Measurements from ENCODE around the gene TTC34. TPM values are rescaled to one million over a fixed set of nuclear protein-coding genes. Genes with fewer than 3 reads are reported as not detected.

Gene TTC34
- total RNA-seq, 1 experiment from 2014 or later, result 0.05 TPM

DNA sequence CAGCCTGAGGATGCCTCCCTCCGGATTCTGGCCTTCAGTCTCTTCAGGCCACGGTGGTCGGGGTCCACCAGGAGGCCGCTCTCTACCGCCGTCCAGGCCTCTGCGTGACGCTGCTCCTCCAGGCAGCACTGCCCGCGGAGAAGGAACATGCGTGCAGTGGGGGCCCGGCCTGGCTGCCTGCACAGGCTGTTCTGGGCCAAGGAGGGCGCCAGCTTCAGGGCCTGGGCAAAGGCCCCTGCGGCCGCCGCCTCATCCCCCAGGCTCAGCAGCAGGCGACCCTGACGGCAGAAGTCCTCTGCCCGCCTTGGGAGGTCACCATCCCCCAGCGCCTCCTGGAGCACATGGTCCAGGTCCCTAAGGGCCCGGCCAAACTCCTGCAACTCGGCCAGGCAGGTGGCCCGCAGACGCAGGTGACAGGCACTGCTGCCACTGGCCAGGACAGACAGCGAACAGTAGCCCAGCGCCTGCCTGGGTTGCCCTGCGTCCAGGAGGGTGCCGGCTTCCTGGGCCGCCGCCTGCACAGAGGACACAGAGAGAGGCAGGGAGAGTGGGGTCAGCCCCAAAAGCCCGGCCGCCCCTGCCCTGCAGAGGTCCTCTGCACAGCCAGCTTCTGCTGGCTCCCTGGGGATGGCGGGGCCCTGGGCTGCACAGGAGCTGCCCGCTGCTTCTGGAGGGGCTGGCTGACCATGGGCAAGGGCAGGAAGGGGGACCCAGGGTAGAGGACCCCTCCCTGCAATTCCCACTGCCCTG is 159.9 kb downstream of the TTC34 start:
- no peak for DNase-seq (ENCODE audit: low read depth)

DNA sequence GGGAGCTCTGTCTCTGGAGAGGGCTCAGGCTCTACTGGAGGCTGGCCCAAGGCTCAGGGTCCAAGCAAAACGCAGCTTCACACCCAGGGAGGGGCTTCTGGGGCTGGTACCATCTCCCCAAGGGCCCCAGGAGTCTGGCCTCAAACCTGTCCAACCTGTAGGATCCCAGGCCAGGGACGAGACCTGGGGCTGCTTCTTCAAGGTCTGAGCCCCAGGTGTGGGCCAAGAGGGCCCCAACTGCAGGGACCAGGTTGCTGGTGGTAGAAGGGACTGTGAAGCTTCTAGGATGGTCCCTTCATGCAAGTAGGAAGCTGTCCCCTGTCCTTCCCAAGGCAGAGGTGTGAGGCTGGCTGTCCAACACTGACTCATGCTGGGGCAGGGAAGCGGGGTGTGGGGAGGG is 160.9 kb downstream of the TTC34 start:
- DNase-seq (ENCODE audit: low read depth), result no peak

DNA sequence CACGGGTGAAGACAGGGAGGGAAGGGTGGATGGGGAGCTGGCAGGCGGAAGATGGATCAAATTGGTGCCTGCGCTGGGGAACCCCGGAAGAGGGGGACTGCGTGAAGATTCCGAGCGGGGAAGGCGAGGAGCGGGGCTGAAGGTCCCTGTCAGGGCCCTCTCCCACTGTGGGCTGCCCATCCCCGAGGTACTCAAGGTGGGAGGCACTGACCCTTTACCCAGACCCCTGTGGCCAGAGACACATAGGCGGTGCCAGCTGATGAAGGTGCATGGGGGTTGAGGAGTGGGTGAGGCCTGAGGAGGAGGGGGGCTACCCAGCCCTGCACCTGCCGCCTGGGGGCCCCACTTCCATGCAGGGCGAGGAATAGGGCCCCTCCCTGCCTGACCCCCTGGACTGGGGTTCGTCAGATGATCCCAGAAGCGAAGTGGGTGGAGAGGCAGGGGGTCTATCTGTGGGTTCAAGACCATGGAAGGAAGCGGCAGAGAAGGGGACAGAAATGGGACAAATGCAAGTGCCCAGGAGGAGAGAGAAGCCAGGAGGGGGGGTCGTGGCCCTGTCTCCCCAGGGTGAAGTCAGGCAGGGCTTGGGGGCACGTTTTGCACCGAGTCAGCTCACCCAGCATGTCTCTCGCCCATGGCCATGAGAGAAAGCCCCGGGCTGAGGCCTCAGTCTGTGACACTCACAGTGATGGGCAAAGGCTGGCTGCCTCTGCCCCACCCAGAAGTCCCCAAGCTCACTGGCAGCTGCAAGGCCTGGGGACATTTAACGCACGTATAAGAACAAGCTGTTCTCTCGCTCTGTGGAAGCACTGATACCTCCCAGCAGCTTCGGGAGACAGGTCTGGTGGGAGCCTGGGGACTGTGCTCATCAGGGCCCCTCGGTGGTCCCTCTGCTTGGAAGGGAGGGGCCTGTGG is 161.6 kb downstream of the TTC34 start:
- no peak for DNase-seq (ENCODE audit: low read depth)

DNA sequence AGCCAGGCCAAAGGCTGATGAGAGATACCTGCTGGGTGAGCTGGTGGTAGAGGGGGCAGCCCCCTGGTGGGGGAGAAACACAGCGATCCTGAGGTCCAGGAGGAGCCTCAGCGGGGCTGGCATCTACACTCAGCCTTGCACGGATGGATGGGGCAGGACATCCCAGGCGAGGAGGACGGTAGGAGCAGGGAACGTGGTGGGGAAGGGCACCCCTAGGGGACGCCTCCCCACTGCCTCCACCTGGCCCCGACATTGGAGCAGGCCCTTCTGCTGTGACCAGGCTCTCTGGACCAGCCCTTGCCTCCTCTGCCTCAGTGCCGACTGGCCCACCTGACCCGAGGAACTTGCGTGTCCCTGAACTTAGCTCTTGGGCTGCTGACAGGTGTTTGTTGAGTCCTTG is 162.3 kb downstream of the TTC34 start:
- no peak for DNase-seq (ENCODE audit: low read depth)

DNA sequence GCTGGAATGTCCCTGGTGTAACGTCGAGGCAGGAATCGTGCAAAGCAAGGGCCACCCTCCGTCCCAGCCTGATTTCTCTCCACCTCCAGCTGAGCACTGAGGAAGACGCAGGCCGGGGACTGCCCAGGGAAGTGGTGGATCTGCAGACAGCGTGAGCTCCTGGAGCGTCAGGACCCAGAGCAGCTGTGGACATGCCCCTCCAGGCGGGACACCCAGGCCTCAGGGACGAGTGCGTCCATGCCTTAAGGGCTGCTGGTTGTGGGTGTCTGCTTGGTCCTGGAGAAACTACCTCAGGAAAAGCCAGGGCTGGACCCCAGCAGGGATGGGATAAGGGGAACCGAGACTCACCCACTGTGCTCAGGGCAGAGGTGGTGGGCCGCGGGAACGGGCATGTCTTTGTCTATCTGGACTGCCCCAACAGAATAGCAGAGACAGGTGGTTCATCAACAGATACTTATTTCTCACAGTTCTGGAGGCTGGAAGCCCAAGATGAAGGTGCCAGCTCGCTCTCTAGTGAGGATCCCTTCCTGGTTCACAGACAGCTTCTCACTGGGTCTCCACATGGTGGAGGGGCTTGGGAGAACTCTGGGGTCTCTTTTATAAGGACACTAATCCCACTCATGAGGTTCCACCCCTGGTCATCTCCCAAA is 162.9 kb downstream of the TTC34 start:
- DNase-seq (ENCODE audit: low read depth), result no peak

DNA sequence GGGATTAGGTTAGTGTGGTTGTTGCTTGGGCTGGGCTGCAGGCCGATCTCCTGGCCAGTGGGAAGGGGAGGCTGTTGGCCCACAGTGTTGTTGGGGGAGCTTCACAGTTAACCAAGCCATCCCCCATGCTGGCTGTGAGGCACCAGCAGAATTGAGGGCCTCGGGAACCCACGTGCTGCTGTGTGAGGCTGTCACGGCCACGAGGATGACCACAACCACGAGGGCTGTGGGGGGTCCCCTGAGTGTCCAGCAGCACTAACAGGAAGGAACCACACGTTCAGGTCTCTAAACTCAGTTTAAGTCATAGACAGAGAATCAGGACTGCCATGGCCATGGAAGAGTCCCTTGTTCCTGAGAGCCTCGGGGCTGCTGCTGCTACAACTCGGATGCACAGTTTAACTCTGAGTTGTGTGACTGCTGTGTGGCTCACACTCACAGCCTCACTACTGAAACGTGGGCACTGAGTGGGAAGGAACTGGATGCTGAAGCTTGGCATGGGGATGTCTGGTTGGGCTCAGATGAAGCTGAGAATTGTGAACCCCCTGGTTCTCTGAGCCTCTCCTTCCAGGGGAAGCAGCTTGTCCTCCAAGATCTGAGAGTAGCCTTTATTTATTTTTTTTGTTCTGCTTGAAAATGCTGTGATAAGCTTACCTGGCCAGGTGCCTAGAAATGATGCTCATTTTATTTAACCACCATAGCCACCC is 163.9 kb downstream of the TTC34 start:
- DNase-seq (ENCODE audit: low read depth), result no peak

DNA sequence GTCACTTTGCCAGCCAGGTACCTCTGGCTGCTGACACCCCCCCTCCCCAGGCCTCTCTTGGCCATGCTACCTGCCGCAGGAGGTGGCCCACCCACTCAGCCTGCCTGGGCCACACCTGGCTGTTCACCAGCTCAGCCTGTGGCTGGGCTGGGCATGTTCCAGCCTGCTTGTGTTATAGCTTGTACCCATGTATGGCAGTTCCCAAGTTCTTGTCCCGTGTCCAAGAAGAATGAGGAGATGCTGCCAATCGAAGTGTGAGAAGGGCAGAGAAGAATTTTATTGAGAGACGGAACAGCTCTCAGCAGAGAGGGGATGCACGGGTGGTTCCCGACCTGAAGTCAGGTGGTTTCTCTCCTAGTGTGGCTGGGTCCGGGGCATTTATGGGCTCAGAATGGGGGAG is 164.8 kb downstream of the TTC34 start:
- DNase-seq (ENCODE audit: low read depth), result no peak

DNA sequence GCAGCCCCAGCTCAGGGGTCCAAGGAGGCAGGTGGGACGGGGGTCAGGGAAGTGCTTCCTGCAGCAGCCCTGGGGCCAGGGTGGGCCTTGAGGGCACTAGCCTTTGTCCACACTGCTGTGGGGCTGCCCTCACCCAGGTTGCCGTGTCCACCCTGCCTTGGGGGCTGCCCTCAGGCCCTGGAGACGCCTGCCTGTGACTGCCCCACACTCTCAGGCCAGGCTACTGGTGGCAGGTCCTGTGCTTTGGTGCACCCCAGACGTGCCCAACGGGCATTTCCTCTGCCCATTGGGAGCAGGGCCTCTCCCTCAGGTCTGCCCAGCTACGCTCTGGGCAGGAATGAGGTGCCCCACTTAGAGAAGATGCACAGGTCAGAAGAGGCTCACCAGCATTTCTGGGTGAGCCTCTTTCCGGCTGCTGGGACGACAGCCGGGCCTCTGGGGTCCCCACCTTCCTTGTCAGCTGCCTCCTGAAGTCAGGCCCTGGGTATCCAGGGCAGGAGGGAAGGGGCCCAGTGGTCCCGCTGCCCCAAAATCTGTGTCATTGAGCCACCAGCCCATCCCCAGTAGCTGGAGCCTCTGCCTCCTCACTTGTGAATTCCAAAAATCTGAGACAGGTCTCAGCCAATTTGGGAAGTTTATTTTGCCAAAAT is 166.0 kb downstream of the TTC34 start:
- DNase-seq (ENCODE audit: low read depth), result no peak

DNA sequence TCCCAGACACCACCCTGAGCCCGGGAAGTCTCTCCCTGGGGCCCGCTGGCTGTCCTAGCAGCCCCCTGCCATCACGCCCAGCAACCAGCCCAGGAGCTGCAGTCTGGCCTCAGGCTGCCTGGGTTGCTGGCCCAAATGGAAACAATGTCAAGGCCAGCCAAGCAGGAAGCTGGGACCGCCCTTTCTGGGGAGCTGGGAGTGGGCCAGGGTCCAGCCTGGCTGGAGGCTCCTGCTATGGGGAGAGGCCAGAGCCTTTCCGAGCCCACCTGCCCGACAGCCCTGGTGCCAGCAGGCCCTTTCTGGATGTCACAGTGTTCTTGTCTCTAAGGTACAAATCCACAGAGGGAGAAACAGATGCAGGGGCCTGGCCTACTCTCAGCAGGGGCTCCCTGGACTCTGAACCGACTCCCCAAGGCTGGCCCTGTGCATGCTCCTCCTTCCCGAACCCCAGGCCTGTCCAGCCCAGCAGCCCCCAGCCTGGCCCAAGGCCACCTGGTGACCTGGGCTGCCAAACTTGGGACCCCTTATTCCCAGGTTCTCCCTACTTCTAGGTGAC is 167.5 kb downstream of the TTC34 start:
- DNase-seq (ENCODE audit: low read depth), result no peak

DNA sequence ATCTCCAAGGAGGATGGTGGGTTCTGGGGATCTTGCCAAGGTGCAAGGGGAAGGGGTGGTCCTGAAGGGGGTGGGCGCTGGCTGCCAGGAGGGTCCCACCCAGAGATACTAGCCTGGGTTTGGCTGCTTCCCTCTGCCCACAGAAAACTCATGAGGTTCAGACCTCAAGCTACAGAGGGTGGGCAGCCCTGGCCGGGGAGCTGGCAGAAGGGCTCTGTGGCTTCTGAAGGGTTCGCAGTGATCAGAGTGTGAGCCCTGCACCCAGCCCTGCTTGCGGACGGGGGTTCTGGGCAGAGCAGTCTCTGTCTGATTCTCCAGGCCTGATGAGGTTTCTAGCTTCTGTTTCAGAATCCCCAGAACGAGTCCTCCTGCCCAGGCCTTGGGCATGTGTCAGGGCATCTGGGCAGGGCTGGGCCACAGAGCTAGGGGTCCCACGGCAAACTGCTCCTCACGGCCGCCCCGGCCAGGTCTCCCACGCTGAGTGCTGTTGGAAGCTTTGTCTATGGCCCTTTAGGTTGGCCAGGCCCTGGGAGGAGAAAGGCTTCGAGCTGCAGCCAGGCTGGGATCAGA is 168.0 kb downstream of the TTC34 start:
- no peak for DNase-seq (ENCODE audit: low read depth)

DNA sequence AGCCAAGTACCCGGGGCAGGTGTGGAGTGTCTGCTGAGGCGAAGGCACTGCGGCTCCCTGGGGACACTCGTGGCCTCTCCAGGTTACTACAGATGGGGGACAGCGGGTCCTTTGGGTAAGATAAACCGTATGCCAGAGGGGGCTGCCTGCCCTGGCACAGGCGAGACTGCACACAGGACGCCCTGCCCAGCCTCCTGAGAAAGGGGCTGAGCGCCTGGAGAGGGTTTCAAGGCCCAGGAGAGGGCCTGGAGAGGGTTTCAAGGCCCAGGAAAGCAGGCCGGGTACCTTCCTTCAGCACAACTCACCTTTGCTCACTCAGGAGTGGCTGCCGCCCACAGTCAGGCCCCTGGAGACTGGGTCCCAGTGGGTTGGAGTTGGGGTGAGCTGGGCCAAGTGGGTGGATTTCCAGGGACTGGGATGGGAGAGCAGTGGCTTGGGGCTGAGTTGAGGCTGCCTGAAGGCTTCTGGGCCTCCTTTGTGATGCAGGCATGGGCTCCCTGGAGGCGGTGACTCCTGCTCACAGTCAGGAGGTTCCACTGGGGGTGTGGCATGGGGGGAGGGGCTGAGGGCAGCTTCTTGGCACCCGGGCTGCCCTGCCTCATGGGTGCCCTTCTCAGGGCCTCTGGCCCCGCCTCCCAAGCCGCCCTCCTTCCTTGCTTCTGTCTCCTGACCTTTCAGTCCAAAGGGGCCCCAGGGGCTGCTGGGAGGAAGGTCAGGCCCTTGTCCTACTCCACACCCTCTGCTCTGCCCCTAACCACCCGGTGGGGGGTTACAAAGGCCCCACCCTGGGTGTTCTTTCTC is 168.7 kb downstream of the TTC34 start, which contains the start of gene MMEL1:
TSS of gene MMEL1 (minus strand) at position 456 of the 801 bp plus-strand sequence. CDS start 3,532 bp downstream, outside the sequence.
- no peak for DNase-seq (ENCODE audit: low read depth)

DNA sequence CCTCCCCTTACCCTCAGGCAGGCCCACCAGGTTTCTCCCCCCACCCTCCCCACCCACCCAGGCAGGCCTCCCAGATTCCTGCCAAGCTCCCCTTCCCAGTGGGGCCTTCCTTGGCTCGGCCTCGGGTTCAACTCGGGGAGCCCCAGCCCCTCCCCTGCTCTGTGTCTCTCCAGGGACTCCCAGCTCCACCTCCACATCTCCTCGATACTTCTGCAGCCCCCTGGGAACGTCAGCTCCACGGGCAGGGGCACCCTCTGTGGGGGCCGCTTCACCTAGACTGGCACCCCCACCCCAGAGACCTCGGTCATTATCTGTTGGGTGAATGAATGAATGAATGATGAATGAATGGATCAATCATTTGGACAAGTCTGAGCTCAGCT is 169.5 kb downstream of the TTC34 start:
- DNase-seq (ENCODE audit: low read depth), result no peak

DNA sequence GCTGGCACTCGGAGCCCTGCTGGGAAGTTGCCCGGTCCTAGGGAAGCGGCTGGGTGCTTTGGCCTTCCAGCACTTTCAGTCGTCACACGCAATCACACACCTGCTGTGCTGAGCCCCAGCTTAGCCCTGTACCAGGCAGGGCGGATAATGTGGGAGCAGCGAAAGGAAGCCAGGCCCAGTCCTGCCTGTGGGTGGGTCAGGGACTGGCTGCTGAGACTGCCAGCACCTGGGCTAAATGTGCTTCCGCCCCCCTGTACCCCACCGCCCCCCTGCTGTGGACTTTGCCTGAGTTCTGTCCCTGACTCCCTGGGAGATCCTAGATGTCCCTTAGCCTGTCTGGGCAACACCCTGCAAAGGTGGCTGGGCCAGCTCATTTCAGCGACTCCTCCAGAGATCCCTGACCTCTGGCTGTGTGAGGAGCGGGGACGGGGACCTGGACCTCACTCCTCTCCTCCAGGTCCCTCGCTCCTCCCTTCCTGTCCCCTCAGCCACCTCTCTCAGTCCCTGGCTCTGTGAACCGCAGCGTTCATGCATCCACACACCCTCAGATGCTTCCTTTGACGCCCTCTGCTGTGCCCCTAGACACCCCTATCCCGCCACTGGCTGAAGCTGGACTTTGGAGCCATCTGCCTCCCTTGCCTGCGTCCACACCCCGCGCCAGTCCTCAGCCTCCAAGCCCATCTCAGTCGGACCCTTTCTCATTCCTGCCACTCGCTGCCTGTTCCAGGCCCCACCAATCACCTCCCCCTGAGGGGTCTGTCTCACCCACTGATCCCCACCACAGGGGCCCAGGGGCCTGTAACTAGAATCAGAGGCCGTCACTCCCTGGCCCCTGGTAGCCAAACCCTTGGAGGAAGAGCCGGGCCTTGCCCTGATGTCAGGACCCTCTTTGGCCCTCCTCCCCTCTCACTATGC is 170.1 kb downstream of the TTC34 start:
- no peak for DNase-seq (ENCODE audit: low read depth)

DNA sequence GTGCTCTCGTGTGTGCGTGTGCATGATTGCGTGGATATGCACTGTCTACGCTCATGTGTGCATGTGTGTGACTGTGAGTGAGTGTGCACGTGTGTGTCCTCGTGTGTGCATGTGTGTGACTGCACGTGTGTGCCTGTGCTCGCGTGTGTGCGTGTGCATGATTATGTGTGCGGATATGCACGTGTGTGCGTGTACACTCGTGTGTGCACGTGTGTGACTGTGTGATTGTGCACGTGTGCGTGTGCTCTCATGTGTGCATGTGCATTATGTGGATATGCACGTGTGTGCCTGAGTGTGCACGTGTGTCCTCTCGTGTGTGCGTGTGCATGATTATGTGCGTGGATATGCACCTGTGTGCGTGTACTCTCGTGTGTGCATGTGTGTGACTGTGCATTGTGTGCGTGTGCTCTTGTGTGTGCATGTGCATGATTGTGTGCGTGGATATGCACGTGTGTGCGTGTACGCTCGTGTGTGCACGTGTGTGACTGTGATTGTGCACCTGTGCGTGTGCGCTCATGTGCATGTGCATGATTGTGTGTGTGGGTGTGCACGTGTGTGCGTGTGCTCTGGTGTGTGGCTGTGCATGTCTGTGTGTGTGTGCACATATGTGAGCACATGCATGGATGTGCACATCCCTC is 170.9 kb downstream of the TTC34 start:
- no peak for DNase-seq (ENCODE audit: low read depth)

DNA sequence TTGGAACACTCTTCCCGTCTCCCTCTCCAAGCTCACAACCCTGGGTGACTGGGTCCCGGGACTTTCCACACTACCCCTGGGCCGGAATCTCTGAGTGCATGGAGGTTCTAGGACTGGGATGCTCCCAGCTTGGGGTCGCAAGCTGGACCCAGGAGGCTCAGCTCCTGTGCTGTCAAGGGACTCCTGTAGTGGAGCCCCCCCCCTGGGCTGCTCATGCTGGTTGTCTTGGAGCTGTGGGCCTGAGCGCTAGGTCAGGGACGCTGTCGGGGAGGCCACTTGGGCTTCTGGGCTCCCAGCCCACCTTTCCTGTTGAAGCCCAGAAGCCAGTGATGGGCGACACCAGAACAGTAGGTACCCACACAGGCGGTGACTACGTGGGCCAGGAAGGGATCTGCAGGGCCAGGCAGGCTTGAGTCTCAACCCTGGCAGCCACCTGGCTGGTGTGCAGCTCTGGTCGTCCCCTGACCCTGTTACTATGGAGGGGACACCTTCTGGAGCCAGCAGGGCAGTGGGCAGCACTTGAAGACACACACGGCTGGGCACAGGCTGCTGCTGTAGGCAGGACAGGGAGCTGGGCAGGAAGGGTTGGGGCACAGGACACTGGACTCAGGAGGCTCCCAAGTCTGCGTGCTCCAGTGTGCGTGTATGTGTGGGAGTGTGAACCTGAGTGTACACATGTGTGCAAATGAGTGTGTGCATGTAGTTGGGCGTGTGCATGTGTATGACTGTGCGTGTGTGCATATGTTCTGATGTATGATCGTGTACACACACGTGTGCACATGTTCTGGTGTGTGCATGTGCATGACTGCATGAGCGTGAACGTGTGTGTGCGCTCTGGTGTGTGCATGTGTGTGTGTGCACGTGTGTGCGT is 171.6 kb downstream of the TTC34 start:
- no peak for DNase-seq (ENCODE audit: low read depth)

DNA sequence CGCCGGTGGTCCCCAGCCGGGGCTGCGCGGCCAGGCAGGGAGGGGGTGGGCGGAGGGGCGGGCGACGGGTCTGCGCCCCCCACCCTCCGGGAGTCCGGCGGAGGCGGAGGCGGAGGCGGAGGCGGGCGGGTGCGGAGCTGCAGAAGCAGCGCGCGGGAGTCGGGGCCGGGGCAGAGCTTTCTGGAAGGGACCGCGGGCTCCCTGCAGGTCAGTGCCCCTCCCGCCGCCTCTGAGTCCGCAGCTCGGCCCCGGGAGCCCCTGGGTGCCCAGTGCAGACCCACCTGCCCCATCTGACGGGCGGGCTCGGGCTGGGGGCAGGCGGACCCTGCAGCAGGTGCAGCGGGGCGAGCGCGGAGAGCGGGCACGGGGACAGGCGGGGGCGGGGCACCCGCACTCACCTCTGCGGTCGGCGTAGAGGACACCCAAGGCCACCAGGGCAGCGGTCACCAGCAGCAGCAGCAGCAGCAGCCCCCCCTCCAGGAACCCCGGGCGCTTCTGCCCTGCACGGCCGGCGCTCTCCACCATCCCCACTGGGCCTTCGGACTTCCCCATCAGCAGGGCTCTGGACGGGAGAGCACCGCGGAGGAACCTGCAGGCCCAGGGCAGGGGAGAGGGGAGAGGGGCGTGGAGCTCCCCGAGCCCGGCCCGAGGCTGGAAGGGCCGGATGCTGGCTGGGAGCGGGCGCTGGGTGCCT is 172.4 kb downstream of the TTC34 start:
- DNase-seq (ENCODE audit: low read depth), result no peak

All from M059J (cell line).